NT2/D1 (cell line): ENCODE measurements around the gene DOCK9.

Experiments
- DNase-seq: peaks from one replicate; pipeline ENCODE4 v3.0.0-alpha.2; 2011; ENCODE audit warnings: low read depth, low spot score
- H3K27me3 ChIP-seq: 2 replicates; pipeline ENCODE4 v1.6.0; 2011; ENCODE audit warnings: mild to moderate bottlenecking; ENCODE audit not compliant: insufficient read length, insufficient read depth
- H3K36me3 ChIP-seq: 2 replicates; pipeline ENCODE4 v1.6.1; 2011; ENCODE audit warnings: mild to moderate bottlenecking, low read length, mixed read lengths; ENCODE audit not compliant: insufficient read depth, insufficient read length
- H3K4me1 ChIP-seq: 2 replicates; pipeline ENCODE4 v1.5.1; 2011; ENCODE audit not compliant: insufficient read depth, insufficient read length
- H3K4me3 ChIP-seq: 2 replicates; pipeline ENCODE4 v1.5.1; 2011; ENCODE audit warnings: low read depth; ENCODE audit not compliant: insufficient read length
- H3K9ac ChIP-seq: 2 replicates; pipeline ENCODE4 v1.6.0; 2011; ENCODE audit warnings: low read depth; ENCODE audit not compliant: insufficient read length
- H3K9me3 ChIP-seq: 2 replicates; pipeline ENCODE4 v1.5.1; 2011; ENCODE audit warnings: mild to moderate bottlenecking, low read length; ENCODE audit not compliant: insufficient read depth
- SUZ12 ChIP-seq: IDR thresholded peaks from 2 replicates; pipeline ENCODE4 v1.6.1; 2011; ENCODE audit not compliant: insufficient read length, insufficient read depth; ENCODE audit errors: extremely low read depth
- YY1 ChIP-seq: IDR thresholded peaks from 2 replicates; pipeline ENCODE4 v1.6.1; 2011; ENCODE audit not compliant: insufficient read length, insufficient read depth
- ZNF274 ChIP-seq: IDR thresholded peaks from 2 replicates; pipeline ENCODE4 v1.6.1; 2011; ENCODE audit warnings: mild to moderate bottlenecking, low read depth, low read length

DOCK9 gene

GRCh38 chr13:98773921-98774320 is 203.9 kb downstream of the DOCK9 start:
- Histone ChIP-seq H3K9ac (no peak overlapping the region), H3K4me1 (peaks cover 4% of the 10 kb centered on the region), H3K36me3 (no peaks in the 10 kb centered on the region), H3K4me3 (no peak overlapping the region), H3K9me3 (no peaks in the 10 kb centered on the region), H3K27me3 (no peaks in the 10 kb centered on the region)
- no peak for DNase-seq
- TF ChIP-seq ZNF274, result no peak
- TF ChIP-seq SUZ12, result no peak
- no peak for TF ChIP-seq YY1

- H3K9me3 ChIP-seq, result no peaks in the 10 kb centered on the region
- no peak overlapping the region for H3K4me3 ChIP-seq
- no peaks in the 10 kb centered on the region for H3K27me3 ChIP-seq
- H3K36me3 ChIP-seq, result no peaks in the 10 kb centered on the region
- peaks cover 4% of the 10 kb centered on the region for H3K4me1 ChIP-seq
- DNase-seq, result no peak
- no peak for TF ChIP-seq SUZ12
- no peak for TF ChIP-seq ZNF274
- no peak for TF ChIP-seq YY1
- no peak overlapping the region for H3K9ac ChIP-seq
These were observed 204.9 kb downstream of the DOCK9 start for GRCh38 chr13:98772794-98773452.

GRCh38 chr13:98771838-98772611 is 205.8 kb downstream of the DOCK9 start:
- no peak for TF ChIP-seq ZNF274
- TF ChIP-seq SUZ12, result no peak
- no peak for TF ChIP-seq YY1
- Histone ChIP-seq H3K9me3 (no peaks in the 10 kb centered on the region), H3K4me1 (peaks cover 4% of the 10 kb centered on the region), H3K9ac (no peak overlapping the region), H3K4me3 (no peak overlapping the region), H3K27me3 (no peaks in the 10 kb centered on the region), H3K36me3 (no peaks in the 10 kb centered on the region)
- DNase-seq, result no peak

GRCh38 chr13:98769736-98770135 is 208.1 kb downstream of the DOCK9 start:
- H3K36me3 ChIP-seq, result no peaks in the 10 kb centered on the region
- H3K9me3 ChIP-seq, result no peaks in the 10 kb centered on the region
- H3K27me3 ChIP-seq, result no peaks in the 10 kb centered on the region
- no peaks in the 10 kb centered on the region for H3K4me1 ChIP-seq
- no peak overlapping the region for H3K4me3 ChIP-seq
- no peak overlapping the region for H3K9ac ChIP-seq
- DNase-seq, result no peak
- no peak for TF ChIP-seq ZNF274
- no peak for TF ChIP-seq SUZ12
- TF ChIP-seq YY1, result no peak

- H3K27me3 ChIP-seq, result no peaks in the 10 kb centered on the region
- TF ChIP-seq YY1, result no peak
- TF ChIP-seq ZNF274, result no peak
- no peak for TF ChIP-seq SUZ12
- DNase-seq, result no peak
- no peaks in the 10 kb centered on the region for H3K4me1 ChIP-seq
- no peak overlapping the region for H3K9ac ChIP-seq
- H3K36me3 ChIP-seq, result no peaks in the 10 kb centered on the region
- no peaks in the 10 kb centered on the region for H3K9me3 ChIP-seq
- no peak overlapping the region for H3K4me3 ChIP-seq
These were observed 209.3 kb downstream of the DOCK9 start for GRCh38 chr13:98768522-98768921.

GRCh38 chr13:98766697-98767096 is 211.2 kb downstream of the DOCK9 start:
- Histone ChIP-seq H3K27me3 (no peaks in the 10 kb centered on the region), H3K4me3 (no peak overlapping the region), H3K36me3 (no peaks in the 10 kb centered on the region), H3K9ac (no peak overlapping the region), H3K4me1 (no peaks in the 10 kb centered on the region), H3K9me3 (peaks cover 5% of the 10 kb centered on the region; the same call in 1 of the 2 replicates)
- DNase-seq, result no peak
- TF ChIP-seq YY1 (no peak), SUZ12 (no peak), ZNF274 (no peak)

GRCh38 chr13:98765996-98766519 is 211.8 kb downstream of the DOCK9 start:
- Histone ChIP-seq H3K9me3 (peaks cover 5% of the 10 kb centered on the region; the same call in 1 of the 2 replicates), H3K4me3 (no peak overlapping the region), H3K27me3 (no peaks in the 10 kb centered on the region), H3K4me1 (no peaks in the 10 kb centered on the region), H3K9ac (no peak overlapping the region), H3K36me3 (no peaks in the 10 kb centered on the region)
- TF ChIP-seq SUZ12 (no peak), ZNF274 (no peak), YY1 (no peak)
- DNase-seq, result no peak
